Omental fat pad (tissue), 4 donors: ENCODE data around the gene CNTNAP4. TPM values are rescaled to one million over a fixed set of nuclear protein-coding genes. Genes with fewer than 3 reads are reported as not detected.

Experiments used
- ATAC-seq: fragments of 150-250 bp; one replicate; pipeline ENCODE4 v1.9.1; 2016; ENCODE audit warnings: mild to moderate bottlenecking, moderate library complexity; ENCODE audit not compliant: low FRiP score
- DNase-seq: peaks from one replicate; pipeline ENCODE4 v3.0.0-alpha.2; 2019; ENCODE audit warnings: low spot score
- total RNA-seq, 4 donors: library from RNA; depleted of rRNA; stranded (reverse); fragments of >200 nt; gene quantifications; one replicate each; pipeline ENCODE4 v1.1.0, GENCODE V29; 2016
- TF ChIP-seq, protein P1 (sequence below), 3 donors: fragments of 450-650 bp; IDR thresholded peaks; one replicate each; pipeline ENCODE4 v1.5.1; 2016 to 2017; ENCODE audit warnings: antibody characterized with exemption in 3 of 3, mild to moderate bottlenecking in 3 of 3, moderate library complexity in 2 of 3

CNTNAP4 gene
- total RNA-seq, 4 donors from 2014 or later: not detected

- no peak for ATAC-seq
- DNase-seq: no peak
- TF ChIP-seq, protein P1, sequence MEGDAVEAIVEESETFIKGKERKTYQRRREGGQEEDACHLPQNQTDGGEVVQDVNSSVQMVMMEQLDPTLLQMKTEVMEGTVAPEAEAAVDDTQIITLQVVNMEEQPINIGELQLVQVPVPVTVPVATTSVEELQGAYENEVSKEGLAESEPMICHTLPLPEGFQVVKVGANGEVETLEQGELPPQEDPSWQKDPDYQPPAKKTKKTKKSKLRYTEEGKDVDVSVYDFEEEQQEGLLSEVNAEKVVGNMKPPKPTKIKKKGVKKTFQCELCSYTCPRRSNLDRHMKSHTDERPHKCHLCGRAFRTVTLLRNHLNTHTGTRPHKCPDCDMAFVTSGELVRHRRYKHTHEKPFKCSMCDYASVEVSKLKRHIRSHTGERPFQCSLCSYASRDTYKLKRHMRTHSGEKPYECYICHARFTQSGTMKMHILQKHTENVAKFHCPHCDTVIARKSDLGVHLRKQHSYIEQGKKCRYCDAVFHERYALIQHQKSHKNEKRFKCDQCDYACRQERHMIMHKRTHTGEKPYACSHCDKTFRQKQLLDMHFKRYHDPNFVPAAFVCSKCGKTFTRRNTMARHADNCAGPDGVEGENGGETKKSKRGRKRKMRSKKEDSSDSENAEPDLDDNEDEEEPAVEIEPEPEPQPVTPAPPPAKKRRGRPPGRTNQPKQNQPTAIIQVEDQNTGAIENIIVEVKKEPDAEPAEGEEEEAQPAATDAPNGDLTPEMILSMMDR (IDR thresholded peaks at IDR 0.05): no peak
These were observed 3.4 kb downstream of the CNTNAP4 start for GRCh38 chr16:76280421-76281215.

GRCh38 chr16:76287466-76287865 lies 10.3 kb downstream of the CNTNAP4 start:
- TF ChIP-seq, protein P1 (IDR thresholded peaks at IDR 0.05): no peak
- no peak for DNase-seq
- ATAC-seq: no peak

- TF ChIP-seq, protein P1 (IDR thresholded peaks at IDR 0.05): no peak
- ATAC-seq (no peak), DNase-seq (no peak)
These were observed 15.0 kb downstream of the CNTNAP4 start for GRCh38 chr16:76292218-76292617.

- ATAC-seq: no peak
- no peak for DNase-seq
- TF ChIP-seq, protein P1 (IDR thresholded peaks at IDR 0.05): no peak
These were observed 16.8 kb downstream of the CNTNAP4 start for GRCh38 chr16:76293980-76294379.

DNA sequence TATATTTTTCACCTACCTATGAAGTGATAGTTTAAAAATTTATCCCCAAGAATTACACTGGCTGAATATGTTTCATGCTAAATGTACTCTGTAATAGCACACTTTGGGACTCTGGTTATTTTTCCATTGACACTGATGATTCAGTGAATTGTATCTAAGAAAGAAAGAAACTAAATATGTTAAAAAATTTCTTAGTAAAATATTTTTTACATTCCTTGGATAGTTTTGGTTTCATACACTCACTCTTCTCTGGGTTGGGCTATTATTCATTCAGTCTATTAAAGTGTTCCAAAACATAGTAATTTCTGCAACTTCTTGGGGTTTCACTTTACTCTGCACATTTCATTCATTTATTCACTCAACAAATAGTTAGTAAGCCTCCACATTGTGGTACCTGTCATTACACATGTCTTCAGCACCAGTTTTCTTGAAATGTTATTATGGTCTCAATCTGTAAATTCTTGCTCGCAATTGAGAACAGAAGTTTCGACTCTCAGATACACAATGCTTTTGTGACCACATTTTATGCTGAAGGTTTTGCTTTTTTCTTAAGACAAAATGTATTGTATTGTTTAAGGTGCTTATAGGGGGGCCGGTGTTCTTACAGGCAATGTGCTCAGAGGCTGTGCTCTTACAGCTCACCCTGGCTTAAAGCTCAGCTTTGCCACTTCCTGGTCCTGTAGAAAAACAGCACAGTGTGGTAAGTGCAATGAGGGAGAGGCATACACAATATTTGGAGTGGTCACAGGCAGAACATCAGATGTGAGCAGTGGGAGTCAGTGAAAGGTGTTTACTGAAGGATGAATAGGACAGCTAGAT lies 17.4 kb downstream of the CNTNAP4 start:
- TF ChIP-seq, protein P1 (IDR thresholded peaks at IDR 0.05): no peak
- DNase-seq: no peak
- ATAC-seq: no peak

DNA sequence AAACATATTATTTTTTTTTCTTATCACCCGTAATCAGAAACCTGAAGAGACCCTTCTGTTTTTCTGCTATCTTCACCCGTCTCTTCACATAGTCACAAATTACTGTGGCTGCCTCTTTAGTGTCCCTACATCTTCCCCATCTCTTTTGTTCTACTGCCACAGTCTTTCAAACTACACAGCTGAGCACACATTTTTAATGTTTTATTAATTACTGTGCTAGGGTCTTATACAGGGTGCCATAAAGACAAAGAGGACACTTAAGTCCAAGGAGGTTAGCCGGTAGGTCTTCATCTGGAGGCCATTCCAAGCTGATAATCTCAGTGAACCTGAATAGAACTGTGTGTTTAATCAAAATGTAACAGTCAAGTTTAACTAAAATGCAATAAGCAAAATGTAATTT lies 20.7 kb downstream of the CNTNAP4 start:
- no peak for ATAC-seq
- TF ChIP-seq, protein P1 (IDR thresholded peaks at IDR 0.05): no peak
- DNase-seq: no peak
